HG03280 (cell line): ENCODE results near the gene CASKIN1.

Source experiments
- ATAC-seq: cut with Tn5 transposase; IDR thresholded peaks from one replicate; pipeline ENCODE4 v1.9.1; 2021; ENCODE audit warnings: mild to moderate bottlenecking, moderate library complexity; ENCODE audit not compliant: unreplicated experiment

Gene CASKIN1

GRCh38 chr16:2176047-2176446, 20.4 kb downstream of the CASKIN1 start:
- ATAC-seq: no peak

GRCh38 chr16:2175454-2175853, 21.0 kb downstream of the CASKIN1 start:
- no peak for ATAC-seq

GRCh38 chr16:2174396-2175131, 21.8 kb downstream of the CASKIN1 start:
- ATAC-seq: no peak

- no peak for ATAC-seq
Observed at GRCh38 chr16:2173916-2174315, 22.5 kb downstream of the CASKIN1 start.

- ATAC-seq: no peak
Observed at GRCh38 chr16:2173366-2173765, 23.0 kb downstream of the CASKIN1 start.

- no peak for ATAC-seq
Observed at GRCh38 chr16:2172688-2173335, 23.6 kb downstream of the CASKIN1 start.

GRCh38 chr16:2171601-2172178, 24.7 kb downstream of the CASKIN1 start:
- ATAC-seq: no peak

GRCh38 chr16:2170587-2171435, 25.6 kb downstream of the CASKIN1 start:
- ATAC-seq: no peak

GRCh38 chr16:2170080-2170479, 26.3 kb downstream of the CASKIN1 start:
- ATAC-seq: no peak

GRCh38 chr16:2167068-2167638, 29.3 kb downstream of the CASKIN1 start:
- no peak for ATAC-seq

GRCh38 chr16:2166263-2167067, 29.9 kb downstream of the CASKIN1 start:
- no peak for ATAC-seq

- no peak for ATAC-seq
Observed at GRCh38 chr16:2165861-2166260, 30.5 kb downstream of the CASKIN1 start.

GRCh38 chr16:2163211-2163881, 33.1 kb downstream of the CASKIN1 start:
- ATAC-seq: no peak

GRCh38 chr16:2162676-2163118, 33.7 kb downstream of the CASKIN1 start:
- ATAC-seq: no peak

- no peak for ATAC-seq
Observed at GRCh38 chr16:2161911-2162310, 34.5 kb downstream of the CASKIN1 start.

GRCh38 chr16:2160915-2161551, 35.4 kb downstream of the CASKIN1 start:
- no peak for ATAC-seq

- no peak for ATAC-seq
Observed at GRCh38 chr16:2159175-2159838, 37.1 kb downstream of the CASKIN1 start.

GRCh38 chr16:2158262-2158638, 38.2 kb downstream of the CASKIN1 start:
- no peak for ATAC-seq
